Endodermal cell (in vitro differentiated cells): Measurements from ENCODE around the gene KAZN. TPM values are rescaled to one million over a fixed set of nuclear protein-coding genes. Genes with fewer than 3 reads are reported as not detected.

Experiments
- DNase-seq: peaks from one replicate; pipeline ENCODE4 v3.0.0-alpha.2; 2017
- H3K27ac ChIP-seq: 2 replicates; pipeline ENCODE4 v1.5.1; 2013; ENCODE audit warnings: mild to moderate bottlenecking, low read depth, low read length, moderate library complexity
- H3K27me3 ChIP-seq: 2 replicates; pipeline ENCODE4 v1.6.1; 2013; ENCODE audit warnings: mild to moderate bottlenecking, low read length, moderate library complexity; ENCODE audit not compliant: insufficient read depth, control insufficient read depth, poor library complexity, severe bottlenecking
- H3K36me3 ChIP-seq: 2 replicates; pipeline ENCODE4 v1.7.0; 2013; ENCODE audit warnings: mild to moderate bottlenecking, low read length, moderate library complexity; ENCODE audit not compliant: control insufficient read depth, insufficient read depth
- H3K4me1 ChIP-seq: one replicate; pipeline ENCODE4 v1.7.0; 2013; ENCODE audit warnings: low read length; ENCODE audit not compliant: control insufficient read depth, insufficient read depth
- H3K4me3 ChIP-seq: 2 replicates; pipeline ENCODE4 v1.5.1; 2013; ENCODE audit warnings: mild to moderate bottlenecking, low read length, moderate library complexity
- H3K9ac ChIP-seq: 2 replicates; pipeline ENCODE4 v1.6.1; 2013; ENCODE audit warnings: mild to moderate bottlenecking, low read length, moderate library complexity; ENCODE audit not compliant: poor library complexity, severe bottlenecking; ENCODE audit errors: extremely low read depth
- H3K9me3 ChIP-seq: 2 replicates; pipeline ENCODE4 v1.6.1; 2013; ENCODE audit warnings: mild to moderate bottlenecking, low read length, moderate library complexity; ENCODE audit not compliant: control insufficient read depth
- H3K27ac Mint-ChIP-seq: 2 replicates; pipeline ENCODE4 v1.8.0; 2020; ENCODE audit warnings: mixed read lengths
- H3K27me3 Mint-ChIP-seq: 2 replicates; pipeline ENCODE4 v1.8.0; 2021; ENCODE audit warnings: mild to moderate bottlenecking, mixed read lengths; ENCODE audit not compliant: insufficient read depth
- H3K36me3 Mint-ChIP-seq: 2 replicates; pipeline ENCODE4 v1.8.0; 2020; ENCODE audit warnings: low read depth, mixed read lengths
- H3K4me1 Mint-ChIP-seq: 2 replicates; pipeline ENCODE4 v1.8.0; 2020; ENCODE audit warnings: mixed read lengths
- H3K4me3 Mint-ChIP-seq: 2 replicates; pipeline ENCODE4 v1.8.0; 2020; ENCODE audit warnings: mild to moderate bottlenecking, moderate library complexity, mixed read lengths
- H3K9me3 Mint-ChIP-seq: 2 replicates; pipeline ENCODE4 v1.8.0; 2020; ENCODE audit warnings: mild to moderate bottlenecking, mixed read lengths
- CTCF ChIP-seq: fragments of 200-600 bp; sonication (generic); conservative IDR thresholded peaks from 2 replicates; pipeline ENCODE4 v1.5.0; 2021; ENCODE audit warnings: antibody characterized with exemption, mild to moderate bottlenecking
- WGBS, 2 experiments: methylation state at CpG; one replicate each; pipeline versions ENCODE4 v1.1.5 to v1.1.7; 2013; ENCODE audit warnings: missing lambda C conversion rate in 2 of 2, mixed read lengths in 1 of 2; ENCODE audit not compliant: insufficient coverage in 1 of 2, insufficient read length in 1 of 2; 5-methylcytosine and 5-hydroxymethylcytosine counted together
- total RNA-seq, 2 donors: library from RNA; stranded (reverse); fragmentation: NEBNext Ultra II Directional in 1 of 2; extraction: Animal tissue kit (Norgen Biotek cat#: 25700) in 1 of 2; gene quantifications; 2 replicates in 1 of 2; 3 replicates in 1 of 2; pipeline ENCODE4 v1.2.1, GENCODE V29; 2021

KAZN gene
- total RNA-seq, 2 donors from 2014 or later, result 12.4 to 13.9 TPM

DNA sequence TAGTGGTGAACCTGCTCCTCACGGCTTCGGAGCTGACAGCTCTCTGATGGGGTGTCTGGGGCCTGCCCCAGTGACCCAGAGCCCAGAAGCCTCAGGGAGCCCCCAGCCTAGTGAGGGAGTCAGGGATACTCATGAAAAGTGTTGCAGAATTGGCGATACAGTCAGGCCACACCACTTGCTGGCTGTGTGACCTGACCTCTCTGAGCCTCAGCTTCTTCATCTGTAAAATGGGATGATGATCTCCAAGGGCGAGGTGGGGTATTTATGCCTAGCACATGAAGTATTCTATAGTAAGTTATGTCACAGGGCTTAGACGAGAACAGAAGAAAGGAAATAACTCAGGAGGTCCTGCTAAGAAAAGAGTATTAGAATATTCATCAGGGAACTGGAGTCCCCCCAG lies 556.7 kb downstream of the KAZN start:
- no peak overlapping the region for H3K27ac ChIP-seq
- peaks cover 23% of the 10 kb centered on the region for H3K4me1 ChIP-seq
- DNase-seq, result no peak
- no peaks in the 10 kb centered on the region for H3K36me3 ChIP-seq
- WGBS, 2 experiments, result 82 to 92% methylated on average over 3 to 5 of the region's 5 CpGs
- H3K27me3 ChIP-seq, result peaks cover 5% of the 10 kb centered on the region
- peaks cover 2% of the 10 kb centered on the region for H3K9me3 ChIP-seq
- no peak for TF ChIP-seq CTCF
- H3K4me3 ChIP-seq, result peak overlapping the region; percentile 89
- H3K9me3 Mint-ChIP-seq, result peaks cover 5% of the 10 kb centered on the region
- H3K36me3 Mint-ChIP-seq, result peaks cover 3% of the 10 kb centered on the region
- no peak overlapping the region for H3K27ac Mint-ChIP-seq
- peak overlapping the region; percentile 77 for H3K4me3 Mint-ChIP-seq
- H3K27me3 Mint-ChIP-seq, result peaks cover 26% of the 10 kb centered on the region
- no peak overlapping the region for H3K9ac ChIP-seq
- peaks cover 42% of the 10 kb centered on the region for H3K4me1 Mint-ChIP-seq

DNA sequence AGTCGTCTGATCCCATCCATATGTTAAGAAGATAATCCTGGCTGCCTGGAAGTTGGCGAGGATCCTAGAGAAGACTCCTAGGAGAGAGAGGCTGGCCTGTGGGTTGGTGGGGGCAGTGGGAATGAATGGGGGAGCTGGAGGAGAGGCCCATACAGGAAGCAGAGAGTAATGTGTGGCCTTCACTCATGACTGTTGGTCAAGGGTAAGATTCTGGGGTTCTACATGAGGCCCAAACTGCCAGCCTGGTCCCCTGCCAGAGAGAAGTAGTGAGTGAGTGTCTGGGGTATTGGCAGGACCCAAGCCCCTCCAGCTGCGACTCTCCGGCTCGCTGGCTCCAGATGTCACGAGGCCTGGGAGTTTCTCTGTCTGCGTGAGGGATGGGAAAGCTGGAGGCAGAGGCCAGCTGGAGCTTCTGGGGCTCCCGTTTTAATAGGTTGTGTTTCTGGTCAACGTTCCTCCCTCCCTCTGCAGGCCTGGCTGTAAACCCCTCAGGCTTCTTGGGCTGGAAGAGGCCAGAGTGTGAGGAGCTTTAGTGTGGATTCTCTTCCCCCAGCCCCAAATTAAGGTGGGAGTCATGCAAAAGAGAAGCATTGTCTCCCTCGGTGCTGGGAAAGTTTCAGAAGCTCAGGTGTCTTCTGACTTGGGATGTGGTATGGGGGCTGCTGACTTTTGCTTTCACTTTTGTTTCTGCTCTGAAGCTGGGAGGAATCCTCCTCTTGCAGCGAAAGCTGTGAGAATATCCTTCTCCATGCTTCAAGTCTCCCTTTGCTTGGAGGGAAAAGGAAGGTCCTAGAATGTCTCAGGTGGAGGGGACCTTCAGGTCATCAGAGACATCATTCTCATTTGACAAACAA lies 557.6 kb downstream of the KAZN start:
- Histone ChIP-seq H3K27ac (no peak overlapping the region), H3K9ac (no peak overlapping the region), H3K27me3 (peaks cover 5% of the 10 kb centered on the region), H3K4me3 (no peak overlapping the region), H3K9me3 (no peaks in the 10 kb centered on the region), H3K4me1 (peaks cover 20% of the 10 kb centered on the region), H3K36me3 (no peaks in the 10 kb centered on the region)
- DNase-seq, result no peak
- Mint-ChIP-seq H3K27me3 (peaks cover 17% of the 10 kb centered on the region), H3K36me3 (peaks cover 3% of the 10 kb centered on the region), H3K4me3 (no peak overlapping the region), H3K27ac (no peak overlapping the region), H3K9me3 (no peaks in the 10 kb centered on the region), H3K4me1 (peaks cover 44% of the 10 kb centered on the region)
- no peak for TF ChIP-seq CTCF
- WGBS, 2 experiments, result 78 to 93% methylated on average over 4 to 11 of the region's 11 CpGs

DNA sequence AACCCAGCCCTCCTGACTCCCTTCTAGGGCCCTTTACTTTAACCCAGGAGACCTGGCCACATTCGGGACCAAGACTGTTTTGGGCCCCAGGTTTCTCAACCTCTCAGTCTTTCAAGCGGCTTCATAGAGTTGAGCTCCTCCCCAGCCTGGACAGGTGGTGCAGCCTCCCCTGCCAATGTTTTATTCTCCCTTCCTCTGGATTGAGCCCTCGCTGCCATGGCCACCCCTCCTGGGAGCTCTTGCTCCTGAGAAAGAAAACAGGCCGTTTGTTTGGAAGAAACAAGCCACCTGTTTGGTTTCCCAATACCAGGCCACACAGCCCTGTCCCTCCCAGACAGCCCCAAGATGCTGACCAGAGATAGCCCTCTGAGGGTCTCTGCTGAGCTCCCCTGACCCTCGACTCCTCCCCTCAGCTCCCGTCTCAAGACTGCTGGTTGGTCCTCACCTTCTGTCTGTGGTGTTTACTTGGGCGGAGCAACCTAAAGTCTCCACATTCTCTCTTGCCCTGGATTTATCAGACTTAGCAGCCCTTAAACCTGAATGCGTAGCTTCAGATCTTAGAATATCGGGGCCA lies 558.4 kb downstream of the KAZN start:
- no peaks in the 10 kb centered on the region for H3K36me3 ChIP-seq
- Mint-ChIP-seq H3K27ac (peak overlapping the region; percentile 66), H3K4me1 (peaks cover 41% of the 10 kb centered on the region), H3K4me3 (peak overlapping the region; percentile 18), H3K27me3 (peaks cover 10% of the 10 kb centered on the region), H3K9me3 (no peaks in the 10 kb centered on the region), H3K36me3 (peaks cover 3% of the 10 kb centered on the region)
- peaks cover 13% of the 10 kb centered on the region for H3K4me1 ChIP-seq
- no peak overlapping the region for H3K4me3 ChIP-seq
- no peak overlapping the region for H3K27ac ChIP-seq
- TF ChIP-seq CTCF, result no peak
- no peak overlapping the region for H3K9ac ChIP-seq
- WGBS, 2 experiments, result 77 to 92% methylated on average over 4 to 9 of the region's 9 CpGs
- H3K27me3 ChIP-seq, result peaks cover 5% of the 10 kb centered on the region
- H3K9me3 ChIP-seq, result no peaks in the 10 kb centered on the region
- peak; percentile 67 for DNase-seq
